GM21576 (cell line): Measurements from ENCODE around the gene METAP2.
"Not testable (repeated sequence)": the region's sequence is repeated elsewhere in the genome, so short reads cannot be mapped to it uniquely, and the experiment has no call there.

Experiments used
- ATAC-seq: cut with Tn5 transposase; IDR thresholded peaks from one replicate; pipeline ENCODE4 v1.9.1; 2021; ENCODE audit warnings: mild to moderate bottlenecking, moderate library complexity; ENCODE audit not compliant: unreplicated experiment

The METAP2 gene

DNA sequence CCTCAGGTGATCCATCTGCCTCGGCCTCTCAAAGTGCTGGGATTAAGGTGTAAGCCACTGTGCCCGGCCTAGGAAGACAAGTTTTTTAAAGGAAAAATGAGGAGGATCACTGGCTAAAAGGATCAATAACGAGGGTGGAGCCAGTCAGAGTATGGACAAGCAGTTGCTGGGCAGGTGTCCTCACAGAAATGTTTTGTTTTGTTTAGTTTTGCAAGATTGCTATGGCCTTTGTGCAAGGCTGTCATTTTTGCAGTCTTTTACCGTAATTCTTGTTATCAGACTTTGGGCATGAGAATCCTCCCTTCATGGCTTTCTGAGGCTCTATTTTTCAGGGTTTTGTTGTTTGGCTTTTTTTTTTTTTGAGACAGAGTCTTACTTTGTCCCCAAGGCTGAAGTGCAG, 11.9 kb upstream of the METAP2 start:
- no peak for ATAC-seq

DNA sequence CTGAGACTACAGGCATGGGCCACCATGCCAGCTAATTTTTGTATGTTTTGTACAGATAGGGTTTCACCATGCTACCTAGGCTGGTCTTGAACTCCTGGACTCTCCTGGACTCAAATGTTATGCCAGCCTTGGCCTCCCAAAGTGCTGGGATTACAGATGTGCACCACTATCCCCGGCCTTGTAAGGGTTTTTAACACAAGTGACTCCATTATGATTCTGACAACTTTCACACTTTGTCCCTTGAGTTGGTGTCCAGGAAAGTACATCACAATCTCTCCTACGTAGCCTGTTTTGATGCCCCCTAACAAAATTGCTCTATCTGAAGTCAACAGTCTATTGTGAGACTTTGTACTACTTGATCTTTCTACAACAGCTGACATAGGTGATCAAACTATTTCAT, 11.4 kb upstream of the METAP2 start:
- no peak for ATAC-seq

DNA sequence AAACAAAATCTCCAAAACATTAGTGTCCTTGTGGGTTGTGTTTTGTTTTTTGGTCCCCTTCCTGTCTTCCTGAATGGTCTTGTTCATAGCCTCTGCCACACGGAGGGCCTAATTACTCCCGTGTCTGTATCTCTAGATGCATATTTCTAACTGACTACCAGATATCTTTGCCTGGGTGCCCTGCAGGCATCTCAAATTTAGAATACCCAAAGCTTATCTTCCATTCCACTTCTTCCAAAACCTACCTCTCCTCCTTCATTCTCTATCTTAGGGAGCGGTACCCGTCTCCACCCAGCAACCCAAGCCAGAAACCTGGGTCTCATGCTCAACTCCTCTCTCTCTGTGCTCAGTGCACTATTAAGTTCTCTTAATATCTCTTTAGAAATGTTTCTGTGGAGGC, 10.9 kb upstream of the METAP2 start:
- no peak for ATAC-seq

DNA sequence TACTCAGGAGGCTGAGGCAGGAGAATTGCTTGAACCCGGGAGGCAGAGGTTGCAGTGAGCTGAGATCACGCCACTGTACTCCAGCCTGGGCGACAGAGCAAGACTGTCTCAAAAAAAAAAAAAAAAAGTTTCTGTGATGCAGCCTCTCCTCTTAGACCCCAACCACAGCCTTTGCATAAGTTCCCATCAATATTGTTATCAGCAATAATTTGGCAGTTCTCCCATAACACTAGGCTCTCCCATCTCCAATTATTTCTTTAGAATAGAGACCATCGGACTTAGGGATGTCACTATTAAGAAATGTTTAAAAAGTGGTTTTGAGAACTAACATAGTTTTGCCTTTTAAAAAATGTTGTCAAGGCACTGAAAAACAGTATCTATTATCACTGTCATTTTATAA, 10.2 kb upstream of the METAP2 start:
- not testable (repeated sequence) for ATAC-seq

GRCh38 chr12:95465275-95465674, 8.7 kb upstream of the METAP2 start:
- no peak for ATAC-seq

- no peak for ATAC-seq
Observed at GRCh38 chr12:95470300-95470699, 3.7 kb upstream of the METAP2 start.

- ATAC-seq: peak; percentile 32
Observed at GRCh38 chr12:95473231-95473883, 595 bp upstream of the METAP2 start.

DNA sequence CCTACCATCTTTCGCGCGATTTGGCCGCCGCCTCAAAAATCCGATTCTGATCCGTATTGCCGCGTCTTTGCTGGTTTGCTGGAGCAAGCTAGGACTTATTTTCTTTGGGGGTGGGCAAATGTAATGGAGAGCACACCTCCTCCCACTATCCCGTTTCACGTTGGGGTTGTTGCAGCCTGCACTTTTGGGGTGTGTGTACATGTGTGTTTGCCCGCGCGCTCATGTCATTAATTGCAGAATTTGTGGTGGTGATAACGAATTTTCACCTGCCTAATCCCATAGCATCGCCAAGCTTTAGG, 657 bp downstream of the METAP2 start:
- no peak for ATAC-seq

DNA sequence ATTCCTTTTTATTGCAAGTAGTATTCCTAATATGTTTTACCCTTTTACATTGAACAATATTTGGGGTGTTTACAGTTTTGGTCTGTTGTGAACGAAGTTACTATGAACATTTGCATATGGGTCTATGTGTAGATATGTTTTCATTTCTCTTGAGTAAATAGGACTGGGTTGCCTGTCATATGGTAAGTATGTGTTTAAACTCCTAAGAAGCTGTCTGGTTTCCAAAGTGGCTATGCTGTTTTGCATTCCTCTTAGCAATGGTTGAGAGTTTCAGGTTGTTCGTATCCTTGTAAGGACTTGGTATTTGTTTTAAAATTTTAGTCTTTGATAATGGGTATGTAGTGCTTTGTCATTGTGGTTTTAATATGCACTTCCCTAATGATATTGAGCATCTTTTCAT, 6.3 kb downstream of the METAP2 start:
- ATAC-seq: no peak

- ATAC-seq: no peak
Observed at GRCh38 chr12:95481072-95481471, 7.1 kb downstream of the METAP2 start.

DNA sequence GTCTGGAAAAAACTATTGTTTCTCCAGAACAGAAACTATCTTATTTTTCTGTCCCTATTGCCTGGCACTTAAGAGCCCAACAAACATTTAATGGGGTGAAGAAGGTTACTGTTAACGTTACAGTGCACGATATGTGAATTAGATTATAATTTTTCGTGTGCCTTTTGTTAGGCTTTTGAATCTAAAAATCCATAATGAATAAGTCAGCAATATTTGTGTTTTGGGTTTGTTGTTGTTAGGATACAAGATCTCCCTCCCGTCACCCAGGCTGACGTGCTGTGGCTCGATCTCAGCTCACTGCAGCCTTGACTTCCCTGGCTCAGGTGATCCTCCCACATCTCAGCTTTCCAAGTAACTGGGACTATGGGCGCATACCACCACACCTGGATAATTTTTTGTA, 7.9 kb downstream of the METAP2 start:
- no peak for ATAC-seq

DNA sequence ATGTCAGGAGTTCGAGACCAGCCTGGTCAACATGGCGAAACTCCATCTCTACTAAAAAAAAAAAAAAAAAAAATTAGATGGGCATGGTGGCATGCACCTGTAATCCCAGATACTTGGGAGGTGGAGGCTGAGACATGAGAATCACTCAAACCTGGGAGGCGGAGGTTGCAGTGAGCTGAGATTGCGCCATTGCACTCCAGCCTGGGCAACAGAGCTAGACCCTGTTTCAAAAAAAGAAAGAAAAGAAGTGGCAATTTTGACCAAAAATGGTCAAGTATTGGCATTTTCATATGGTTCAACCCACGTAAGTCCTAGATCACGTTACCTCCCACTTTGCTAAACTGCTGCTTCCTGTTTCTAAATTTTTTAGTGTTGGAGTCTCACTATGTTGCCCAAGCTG, 8.6 kb downstream of the METAP2 start:
- not testable (repeated sequence) for ATAC-seq

DNA sequence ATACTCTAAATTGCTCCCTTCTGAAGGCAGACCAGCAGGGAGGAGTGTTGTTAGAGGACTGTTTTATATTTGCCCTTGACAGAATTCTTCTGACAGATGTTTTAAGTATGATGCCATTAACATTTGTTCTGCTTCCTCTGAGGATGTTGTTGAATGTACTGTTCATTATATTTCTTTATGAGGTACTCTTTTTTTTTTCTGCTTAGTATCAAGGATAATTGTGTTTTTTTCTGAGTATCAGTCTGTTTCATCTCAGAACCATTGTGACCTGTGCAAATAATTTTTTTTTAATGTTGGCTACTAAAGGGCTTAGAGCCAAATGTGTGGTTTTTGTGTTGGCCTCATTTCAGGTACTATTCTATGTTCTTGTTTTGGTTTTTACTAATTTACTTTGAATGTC, 10.6 kb downstream of the METAP2 start:
- ATAC-seq: no peak

DNA sequence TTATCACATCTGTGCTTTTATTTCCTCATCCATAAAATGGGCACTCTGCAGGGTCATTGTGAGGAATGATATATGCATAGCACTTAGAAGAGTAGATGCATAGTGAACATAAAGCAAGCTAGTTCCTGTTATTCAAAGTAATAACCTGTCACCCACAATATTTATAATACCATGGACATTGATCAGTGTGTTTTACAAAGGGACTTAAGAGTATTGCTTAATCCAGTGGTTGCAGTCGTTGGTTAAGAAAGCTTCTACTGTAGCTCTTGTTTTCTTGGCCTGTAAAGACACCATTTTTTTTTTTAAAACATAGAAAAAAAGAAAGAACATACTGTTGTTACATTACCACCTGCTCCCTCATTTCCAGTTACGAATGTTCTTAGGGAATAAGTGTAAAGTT, 13.1 kb downstream of the METAP2 start:
- no peak for ATAC-seq

GRCh38 chr12:95492462-95492861, 18.5 kb downstream of the METAP2 start:
- no peak for ATAC-seq

GRCh38 chr12:95494888-95495287, 20.9 kb downstream of the METAP2 start:
- no peak for ATAC-seq

DNA sequence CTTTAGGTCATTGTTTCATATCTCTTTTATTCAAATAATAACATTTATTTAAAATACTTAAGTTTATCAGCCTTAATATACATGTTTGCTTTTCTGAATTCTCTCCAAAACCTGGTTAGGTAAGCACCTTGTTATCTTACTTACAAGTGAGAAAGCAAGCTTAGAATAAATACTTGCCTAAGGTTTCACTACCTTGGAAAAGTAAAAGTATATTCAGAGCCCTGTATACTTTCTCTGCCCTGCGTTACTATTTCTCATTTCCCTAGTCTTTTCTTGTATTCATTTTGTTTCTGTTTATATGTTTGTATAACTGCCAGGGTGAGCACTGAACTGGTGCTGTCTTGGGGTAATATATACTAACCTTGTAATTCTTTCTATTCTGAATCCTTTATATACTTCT, 21.5 kb downstream of the METAP2 start:
- ATAC-seq: no peak

- ATAC-seq: no peak
Observed at GRCh38 chr12:95497031-95497430, 23.1 kb downstream of the METAP2 start.

DNA sequence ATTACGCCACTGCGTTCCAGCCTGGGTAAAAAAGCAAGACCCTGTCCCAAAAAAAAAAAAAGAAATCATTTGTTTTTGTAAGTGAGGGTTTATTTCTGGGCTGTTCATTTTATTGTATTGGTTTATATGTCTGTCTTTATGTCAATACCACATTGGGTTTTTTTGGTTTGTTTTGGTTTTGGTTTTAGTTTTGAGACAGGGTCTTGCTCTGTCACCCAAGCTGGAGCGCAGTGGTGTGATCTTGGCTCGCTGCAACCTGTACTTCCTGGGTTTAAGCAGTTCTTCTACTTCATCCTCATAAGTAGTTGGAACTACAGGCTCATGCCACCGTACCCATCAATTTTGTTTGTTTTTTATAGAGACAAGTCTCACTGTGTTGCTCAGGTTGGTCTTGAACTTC, 25.0 kb downstream of the METAP2 start:
- ATAC-seq: no peak

- ATAC-seq: no peak
Observed at GRCh38 chr12:95499772-95500171, 25.8 kb downstream of the METAP2 start.

DNA sequence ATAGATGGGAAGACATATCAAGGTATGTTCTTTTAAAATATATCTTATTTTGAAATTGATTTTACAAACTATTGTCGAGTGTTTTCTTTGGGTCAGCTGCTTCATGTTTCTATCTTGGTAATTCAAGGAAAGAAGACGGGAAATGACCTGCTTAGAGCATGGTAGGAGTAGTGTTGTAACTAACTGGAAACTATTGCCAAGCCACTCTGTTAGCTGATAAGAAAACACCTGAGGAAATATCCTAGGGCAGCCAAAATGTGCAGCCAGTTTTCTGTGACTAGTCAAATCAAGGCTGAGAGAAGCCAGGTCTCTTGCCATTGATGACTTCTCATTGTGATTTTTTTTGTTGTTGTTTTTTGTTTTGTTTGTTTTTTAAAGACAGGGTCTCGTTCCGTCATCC, 30.2 kb downstream of the METAP2 start:
- ATAC-seq: no peak

- ATAC-seq: no peak
Observed at GRCh38 chr12:95505039-95505438, 31.1 kb downstream of the METAP2 start.

DNA sequence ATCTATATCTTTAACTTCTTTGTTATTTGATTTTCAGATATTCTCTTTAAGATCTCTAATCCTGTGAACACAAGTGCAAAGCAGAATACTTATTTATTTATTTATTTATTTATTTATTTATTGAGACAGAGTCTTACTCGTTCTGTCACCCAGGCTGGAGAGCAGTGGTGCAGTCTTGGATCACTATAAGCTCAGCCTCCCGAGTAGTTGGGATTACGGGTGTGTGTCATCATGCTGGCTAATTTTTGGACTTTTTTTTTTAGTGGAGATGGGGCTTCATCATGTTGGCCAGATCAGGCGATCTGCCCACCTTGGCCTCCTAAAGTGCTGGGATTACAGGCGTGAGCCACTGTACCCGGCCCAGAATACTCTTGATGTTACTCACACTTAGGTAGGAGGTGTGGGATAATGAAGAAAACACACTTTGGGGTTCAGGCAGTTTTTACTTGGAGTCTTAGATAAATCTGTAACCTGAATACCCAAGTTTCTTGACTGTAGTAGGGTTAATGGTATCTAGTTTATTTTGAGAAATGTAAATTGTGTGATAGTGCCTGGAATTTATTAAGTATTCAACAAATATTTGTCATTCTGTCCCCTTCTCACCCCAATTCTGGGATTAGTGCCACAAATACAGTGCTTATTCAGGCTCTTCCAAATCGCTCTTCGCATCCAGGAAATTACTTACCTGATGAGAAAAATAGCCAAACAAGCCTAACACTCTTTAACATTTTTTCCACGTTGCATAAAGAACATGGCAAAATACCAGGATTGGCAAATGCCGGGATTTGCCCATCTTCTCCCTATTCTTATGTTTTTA, 33.0 kb downstream of the METAP2 start:
- no peak for ATAC-seq
